HG02870 (cell line): ENCODE results near the gene PPP2R2C.

Source experiments
- ATAC-seq: cut with Tn5 transposase; IDR thresholded peaks from one replicate; pipeline ENCODE4 v1.9.1; 2021; ENCODE audit warnings: mild to moderate bottlenecking, moderate library complexity; ENCODE audit not compliant: unreplicated experiment

The PPP2R2C gene

GRCh38 chr4:6277139-6277802, 195.1 kb downstream of the PPP2R2C start:
- no peak for ATAC-seq

- no peak for ATAC-seq
Measured at GRCh38 chr4:6275898-6276806, 196.3 kb downstream of the PPP2R2C start.

DNA sequence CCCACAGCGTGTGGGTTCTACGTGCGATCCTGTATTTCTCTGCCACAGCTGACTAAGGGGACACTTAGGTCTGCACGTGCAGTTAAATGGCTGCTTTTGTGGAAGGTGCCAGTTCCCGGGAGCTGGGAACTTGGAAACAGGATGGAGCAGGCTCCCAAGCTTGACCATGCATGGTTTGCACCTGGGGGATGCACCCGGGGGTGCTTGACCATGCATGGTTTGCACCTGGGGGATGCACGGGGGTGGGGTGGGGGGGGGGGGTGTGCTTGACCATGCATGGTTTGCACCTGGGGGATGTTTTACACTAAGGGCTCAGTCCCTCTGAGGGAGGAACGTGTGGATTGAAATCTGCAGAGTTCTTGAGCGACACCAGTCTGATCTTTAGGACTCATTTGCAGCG, 197.1 kb downstream of the PPP2R2C start:
- ATAC-seq: no peak

- ATAC-seq: no peak
Measured at GRCh38 chr4:6273661-6273990, 198.8 kb downstream of the PPP2R2C start.

GRCh38 chr4:6272863-6273660, 199.4 kb downstream of the PPP2R2C start:
- no peak for ATAC-seq

DNA sequence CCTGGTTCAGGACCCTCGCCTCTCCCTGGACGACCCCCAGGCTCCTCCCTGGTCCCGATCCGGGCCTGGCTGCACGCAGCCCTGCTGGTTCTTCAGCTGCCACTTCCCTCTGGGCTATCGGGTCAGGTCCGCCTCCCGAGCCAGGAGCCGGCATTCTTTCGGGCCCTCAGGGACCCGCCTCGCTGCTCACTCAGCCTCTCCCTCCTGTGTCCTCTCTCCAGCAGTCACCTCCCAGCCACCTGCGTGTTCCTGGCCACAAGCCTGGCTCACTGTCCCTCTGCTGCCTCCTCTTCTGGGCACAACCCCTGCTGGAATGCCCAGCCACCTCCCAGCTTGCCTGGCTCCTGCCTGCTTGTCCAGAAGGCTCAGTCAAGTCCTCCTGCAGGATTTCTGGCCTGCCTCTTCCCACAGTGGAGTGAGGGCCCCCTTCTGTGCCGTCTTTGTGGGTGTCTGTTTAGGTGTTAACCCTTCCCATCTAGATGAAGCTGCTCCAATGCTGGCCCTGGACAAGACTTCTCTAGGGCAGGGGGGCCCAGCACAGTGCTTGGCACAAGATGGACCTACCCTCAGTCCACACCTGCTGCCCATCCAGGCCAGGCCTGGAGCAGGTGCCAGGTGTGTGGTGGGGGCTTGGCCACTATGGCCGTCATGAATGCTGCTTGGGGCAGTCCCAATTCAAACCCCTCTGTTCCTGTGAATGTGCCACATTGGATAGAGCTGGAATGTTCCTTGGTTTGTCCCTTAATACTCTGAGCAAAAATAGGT, 200.5 kb downstream of the PPP2R2C start:
- no peak for ATAC-seq

DNA sequence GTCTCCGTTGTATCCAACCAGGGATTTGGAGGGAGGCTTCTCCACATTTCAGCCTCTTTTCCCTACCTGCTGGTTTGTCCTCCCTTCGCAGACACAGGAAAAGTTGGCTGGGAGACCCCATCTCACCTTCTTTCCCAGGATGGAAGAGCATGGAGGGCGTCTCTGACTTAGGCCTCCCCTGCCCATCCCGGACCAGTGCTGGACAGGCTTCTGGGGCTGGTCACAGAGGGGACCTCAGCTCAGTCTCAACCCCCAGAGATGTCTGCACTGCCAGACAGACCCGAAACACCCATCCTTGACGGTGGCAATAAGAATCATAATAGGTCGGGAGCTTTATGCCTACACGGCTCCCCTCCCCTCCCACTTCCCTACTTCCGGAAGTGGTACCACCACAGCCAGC, 201.2 kb downstream of the PPP2R2C start:
- ATAC-seq: no peak

DNA sequence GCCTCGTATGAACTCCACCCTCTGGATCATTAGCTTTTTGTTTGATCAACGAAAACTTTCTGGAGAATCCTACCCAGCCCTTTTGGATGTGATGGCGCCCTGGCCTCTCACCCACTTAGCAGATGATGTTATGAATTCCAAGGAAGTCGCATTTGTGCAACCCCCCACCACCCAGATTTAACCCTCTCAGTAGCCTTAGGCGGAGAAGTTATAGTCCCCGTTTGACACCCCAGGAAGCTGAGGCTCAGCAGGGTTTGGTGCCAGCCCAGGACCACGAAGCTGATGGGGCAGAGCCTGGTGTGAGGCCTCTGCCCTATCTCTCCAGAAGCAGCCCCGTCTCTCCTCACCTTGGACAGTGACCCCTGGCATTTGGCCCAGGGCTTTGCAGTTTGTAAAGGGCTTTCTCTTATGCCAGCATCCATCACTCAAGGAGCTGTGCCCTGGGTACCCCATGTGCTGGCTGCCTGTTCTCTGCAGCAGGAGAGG, 201.7 kb downstream of the PPP2R2C start:
- no peak for ATAC-seq
